Omental fat pad (tissue), 4 donors: ENCODE data around the gene GALNT13. TPM values are rescaled to one million over a fixed set of nuclear protein-coding genes. Genes with fewer than 3 reads are reported as not detected.

Experiments
- ATAC-seq: fragments of 150-250 bp; one replicate; pipeline ENCODE4 v1.9.1; 2016; ENCODE audit warnings: mild to moderate bottlenecking, moderate library complexity; ENCODE audit not compliant: low FRiP score
- DNase-seq: peaks from one replicate; pipeline ENCODE4 v3.0.0-alpha.2; 2019; ENCODE audit warnings: low spot score
- total RNA-seq, 4 donors: library from RNA; depleted of rRNA; stranded (reverse); fragments of >200 nt; gene quantifications; one replicate each; pipeline ENCODE4 v1.1.0, GENCODE V29; 2016
- TF ChIP-seq, protein P1 (sequence below), 3 donors: fragments of 450-650 bp; IDR thresholded peaks; one replicate each; pipeline ENCODE4 v1.5.1; 2016 to 2017; ENCODE audit warnings: antibody characterized with exemption in 3 of 3, mild to moderate bottlenecking in 3 of 3, moderate library complexity in 2 of 3

The GALNT13 gene
- total RNA-seq, 4 donors from 2014 or later: 0.38 to 1.8 (median 0.54) TPM

DNA sequence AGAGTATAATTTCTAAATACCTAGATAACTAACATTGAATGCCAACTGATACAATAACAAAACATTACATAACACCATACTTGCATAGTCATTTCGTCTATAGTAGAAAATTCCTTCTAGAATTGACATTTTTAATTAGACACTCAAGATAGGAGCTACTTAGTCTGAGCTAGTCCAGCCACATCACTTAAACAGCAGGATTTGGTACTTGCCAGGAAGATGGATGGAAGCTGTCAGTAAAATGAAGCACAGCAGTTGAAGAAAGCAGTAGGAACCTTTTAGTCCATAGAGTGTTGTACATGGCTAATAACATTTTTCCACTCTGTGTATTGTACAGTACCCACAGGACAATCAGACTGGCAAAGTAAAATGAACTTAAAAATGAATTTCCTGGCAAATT, 372.0 kb downstream of the GALNT13 start:
- no peak for ATAC-seq
- DNase-seq: no peak
- TF ChIP-seq, protein P1, sequence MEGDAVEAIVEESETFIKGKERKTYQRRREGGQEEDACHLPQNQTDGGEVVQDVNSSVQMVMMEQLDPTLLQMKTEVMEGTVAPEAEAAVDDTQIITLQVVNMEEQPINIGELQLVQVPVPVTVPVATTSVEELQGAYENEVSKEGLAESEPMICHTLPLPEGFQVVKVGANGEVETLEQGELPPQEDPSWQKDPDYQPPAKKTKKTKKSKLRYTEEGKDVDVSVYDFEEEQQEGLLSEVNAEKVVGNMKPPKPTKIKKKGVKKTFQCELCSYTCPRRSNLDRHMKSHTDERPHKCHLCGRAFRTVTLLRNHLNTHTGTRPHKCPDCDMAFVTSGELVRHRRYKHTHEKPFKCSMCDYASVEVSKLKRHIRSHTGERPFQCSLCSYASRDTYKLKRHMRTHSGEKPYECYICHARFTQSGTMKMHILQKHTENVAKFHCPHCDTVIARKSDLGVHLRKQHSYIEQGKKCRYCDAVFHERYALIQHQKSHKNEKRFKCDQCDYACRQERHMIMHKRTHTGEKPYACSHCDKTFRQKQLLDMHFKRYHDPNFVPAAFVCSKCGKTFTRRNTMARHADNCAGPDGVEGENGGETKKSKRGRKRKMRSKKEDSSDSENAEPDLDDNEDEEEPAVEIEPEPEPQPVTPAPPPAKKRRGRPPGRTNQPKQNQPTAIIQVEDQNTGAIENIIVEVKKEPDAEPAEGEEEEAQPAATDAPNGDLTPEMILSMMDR (IDR thresholded peaks at IDR 0.05): no peak

DNA sequence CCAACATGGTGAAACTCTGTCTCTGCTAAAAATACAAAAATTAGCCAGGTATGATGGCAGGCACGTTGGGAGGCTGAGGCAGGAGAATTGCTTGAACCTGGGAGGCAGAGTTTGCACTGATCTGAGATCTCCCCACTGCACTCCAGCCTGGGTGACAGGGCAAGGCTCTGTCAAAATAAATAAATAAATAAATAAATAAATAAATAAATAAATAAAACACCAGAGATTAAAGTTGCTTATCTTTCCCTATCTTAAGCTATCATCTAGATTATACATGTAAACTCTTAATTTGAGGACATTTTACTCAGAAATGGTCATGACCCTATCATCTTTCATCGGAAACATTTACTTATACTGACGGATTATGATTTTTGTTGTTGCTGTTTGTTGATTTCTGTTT, 373.2 kb downstream of the GALNT13 start:
- TF ChIP-seq, protein P1 (IDR thresholded peaks at IDR 0.05): no peak
- DNase-seq: no peak
- ATAC-seq: no peak

DNA sequence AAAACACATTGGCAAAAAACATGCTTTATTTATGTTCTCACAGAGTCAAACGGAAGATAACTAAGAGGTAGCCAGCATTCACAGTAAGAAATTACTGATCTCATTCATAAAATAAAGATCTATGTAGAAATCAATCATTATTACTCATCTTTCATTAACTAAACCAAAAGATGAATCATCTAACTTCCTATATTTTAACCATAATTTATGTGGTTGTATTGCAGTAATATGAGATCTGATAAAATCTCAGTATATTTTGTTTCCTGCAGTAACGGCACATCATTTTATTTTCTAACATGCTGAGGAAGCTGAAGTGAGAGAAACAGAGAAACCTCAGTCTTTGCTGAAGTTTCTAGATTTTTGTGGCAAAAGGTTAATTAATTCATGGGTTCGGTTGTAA, 375.8 kb downstream of the GALNT13 start:
- ATAC-seq: no peak
- DNase-seq: no peak
- TF ChIP-seq, protein P1 (IDR thresholded peaks at IDR 0.05): no peak

DNA sequence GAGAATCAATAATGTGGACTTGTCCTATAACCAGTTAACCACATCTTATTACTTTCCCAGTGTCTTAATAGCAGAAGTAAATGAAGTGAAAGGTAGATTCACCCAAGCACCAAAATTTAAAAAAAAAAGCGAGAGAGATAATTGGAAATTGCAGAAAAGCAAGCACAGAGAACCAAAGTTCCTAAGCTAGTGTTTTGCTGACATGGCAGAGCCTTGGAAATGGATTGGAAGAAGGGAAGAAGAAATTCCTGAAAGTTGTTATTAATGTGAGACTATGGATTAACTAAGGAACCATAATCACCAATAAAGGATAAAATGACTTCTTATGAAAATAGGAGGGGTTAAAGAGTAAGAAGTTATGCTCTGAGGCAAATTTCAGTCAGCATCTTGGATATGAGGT, 384.4 kb downstream of the GALNT13 start:
- ATAC-seq: no peak
- TF ChIP-seq, protein P1 (IDR thresholded peaks at IDR 0.05): no peak

DNA sequence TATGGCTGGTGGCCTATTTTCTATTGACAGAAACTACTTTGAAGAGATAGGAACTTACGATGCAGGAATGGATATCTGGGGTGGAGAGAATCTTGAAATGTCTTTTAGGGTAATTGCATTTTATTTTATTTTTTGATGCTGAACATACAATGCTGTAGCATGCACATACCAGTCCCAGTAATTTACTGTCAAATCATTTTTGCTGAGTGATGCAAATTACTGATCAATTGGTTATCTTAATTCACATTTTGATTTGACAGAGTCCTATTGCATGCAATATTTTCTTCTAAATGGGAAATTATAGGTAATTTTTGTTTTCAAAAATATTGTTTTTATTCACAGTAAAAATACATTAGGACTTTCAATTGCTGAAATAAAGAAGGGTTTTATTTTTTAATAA, 387.3 kb downstream of the GALNT13 start:
- TF ChIP-seq, protein P1 (IDR thresholded peaks at IDR 0.05): no peak
- no peak for DNase-seq
- ATAC-seq: no peak

More for the DNA sequence above, 384.4 kb downstream of the GALNT13 start:
- no peak for DNase-seq

DNA sequence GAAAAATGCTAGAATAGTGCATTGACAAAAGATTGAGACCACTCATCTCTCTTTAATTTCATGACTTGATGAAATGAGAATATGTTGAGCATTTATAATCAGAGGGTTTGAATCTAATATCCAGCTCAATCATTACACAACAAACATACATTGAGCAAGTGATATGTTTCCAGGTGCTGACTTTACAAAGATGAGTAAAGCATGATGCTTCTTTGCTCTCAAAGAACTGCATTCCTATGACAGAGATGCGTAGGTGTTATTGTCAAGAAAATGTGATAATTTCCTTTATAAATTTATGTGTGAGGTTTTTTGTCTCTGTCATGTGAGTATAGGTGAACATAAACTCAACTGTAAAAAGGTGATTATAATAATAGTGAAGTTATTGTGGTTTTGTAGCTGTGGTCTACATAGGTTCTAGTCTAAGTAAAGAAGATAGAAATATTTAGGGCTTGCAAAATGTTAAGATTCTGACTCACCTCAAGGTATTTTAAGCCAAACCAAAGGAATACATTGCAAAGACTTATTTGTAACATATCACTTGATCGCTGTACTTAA, 389.8 kb downstream of the GALNT13 start:
- ATAC-seq: no peak
- no peak for DNase-seq
- TF ChIP-seq, protein P1 (IDR thresholded peaks at IDR 0.05): no peak

DNA sequence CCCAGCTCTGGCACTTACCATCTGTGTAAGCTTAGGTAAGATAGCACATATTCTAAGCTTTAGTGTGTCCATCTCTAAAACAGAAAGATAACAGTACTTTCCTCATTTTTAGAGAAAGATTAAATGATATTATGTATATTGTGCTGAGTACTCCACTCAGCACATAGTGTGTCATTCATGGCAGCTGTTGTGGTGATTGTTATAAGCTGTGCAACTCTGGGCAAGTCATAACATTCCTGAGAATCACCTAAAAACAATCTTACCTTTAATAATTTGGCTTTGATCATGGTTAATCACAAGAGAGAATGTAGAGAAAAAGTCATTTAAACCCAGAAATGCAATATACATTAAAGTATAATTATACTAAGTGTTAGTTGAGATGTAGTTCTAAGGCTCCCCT, 391.5 kb downstream of the GALNT13 start:
- ATAC-seq (no peak), DNase-seq (no peak)
- TF ChIP-seq, protein P1 (IDR thresholded peaks at IDR 0.05): no peak
